NK-92 (cell line): Measurements from ENCODE around the gene ETFB.

Source experiments
- DNase-seq: peaks from one replicate; lab custom pipeline; 2025; ENCODE audit not compliant: unreplicated experiment; lab: John Stamatoyannopoulos, UW

ETFB gene

DNA sequence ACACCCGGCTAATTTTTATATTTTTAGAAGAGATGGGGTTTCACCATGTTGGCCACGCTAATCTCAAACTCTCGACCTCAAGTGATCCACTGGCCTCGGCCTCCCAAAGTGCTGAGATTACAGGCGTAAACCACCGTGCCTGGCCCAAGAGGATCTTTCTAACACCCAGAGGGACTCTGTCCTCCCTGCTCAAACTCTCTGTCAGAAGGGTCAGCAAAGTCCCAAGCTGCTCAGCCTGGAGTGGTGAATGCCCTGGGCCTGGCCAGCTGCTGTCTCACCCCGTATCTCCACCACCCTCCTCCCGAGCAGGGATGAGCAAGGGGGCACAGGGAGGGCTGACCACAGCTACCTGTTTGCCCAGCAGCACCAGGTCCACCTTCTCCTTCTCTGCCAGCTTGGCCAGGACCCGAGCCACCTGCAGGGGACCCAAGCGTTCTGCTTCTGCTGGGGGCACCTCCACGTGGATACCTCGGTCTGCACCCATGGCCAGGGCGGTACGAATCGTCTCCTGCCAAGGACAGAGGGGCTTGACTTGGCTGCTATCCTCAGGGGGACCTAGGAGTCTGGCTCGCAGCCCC, 13.3 kb downstream of the ETFB start:
- DNase-seq: no peak

DNA sequence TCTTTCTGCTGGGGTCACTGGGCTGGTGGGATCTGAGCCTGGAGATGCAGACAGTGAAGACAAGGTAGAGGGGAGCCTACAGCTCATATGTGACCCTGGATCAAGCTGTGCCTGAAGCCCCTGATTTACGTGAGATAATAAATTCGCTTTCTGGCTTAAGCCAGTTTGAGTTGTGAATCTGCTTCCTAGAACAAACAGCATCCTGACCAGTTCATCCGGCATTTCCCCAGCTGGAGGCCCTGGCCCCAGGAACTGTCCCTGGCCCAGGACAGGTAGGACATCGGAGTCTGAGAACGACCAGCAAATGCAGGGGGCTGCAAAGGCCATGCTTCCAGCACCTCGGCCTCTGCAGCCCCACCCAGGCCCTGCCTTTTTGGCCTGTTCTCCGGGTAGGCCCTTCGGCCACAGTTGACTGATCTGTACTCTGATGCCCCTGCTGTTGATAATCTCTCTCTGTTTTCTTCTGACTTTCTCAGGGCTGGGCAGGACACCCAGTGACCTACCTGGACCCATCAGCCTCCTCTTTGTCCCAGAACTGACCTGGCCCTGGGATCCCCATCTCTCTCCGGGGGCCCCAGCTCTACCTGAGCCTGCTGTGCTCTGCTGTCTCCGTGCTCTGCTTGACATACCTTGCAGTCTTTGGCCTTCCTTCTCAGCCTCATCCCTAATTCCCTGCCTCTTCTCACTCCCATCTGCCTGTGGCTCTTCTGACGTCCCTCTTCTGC, 14.8 kb downstream of the ETFB start:
- no peak for DNase-seq

DNA sequence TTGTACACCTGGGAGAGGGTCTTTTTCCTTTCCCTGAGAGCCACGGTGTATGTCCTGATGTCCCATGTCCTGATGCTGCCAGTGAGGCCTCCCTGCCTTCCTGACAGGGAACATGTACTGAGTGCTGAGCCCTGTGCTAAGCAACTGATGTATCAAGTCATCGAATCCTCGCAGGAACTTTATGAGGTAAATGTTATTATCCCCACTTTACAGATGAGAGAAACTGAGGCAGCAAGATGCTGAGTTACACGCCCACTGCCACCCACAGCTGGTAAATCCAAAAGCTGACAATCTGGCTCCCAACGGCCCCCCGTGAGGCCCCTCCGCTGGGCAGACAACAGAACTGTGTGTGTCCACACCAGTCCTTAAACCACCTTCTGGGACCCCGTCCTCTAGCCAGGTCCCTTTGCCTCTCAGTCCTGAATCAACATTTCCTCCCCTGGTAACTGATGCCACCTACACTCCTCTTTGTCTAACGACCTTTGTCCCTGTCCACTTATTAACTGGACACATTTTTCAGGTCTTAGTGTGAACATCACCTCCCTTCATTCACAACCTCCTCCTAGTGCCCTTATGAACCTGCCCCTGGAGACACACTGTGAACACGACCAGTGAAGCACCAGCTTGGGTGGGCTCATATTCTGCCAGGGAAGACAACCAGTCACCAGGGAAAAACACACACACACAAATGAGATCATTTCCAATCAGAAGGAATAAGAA, 18.8 kb downstream of the ETFB start:
- DNase-seq: no peak

DNA sequence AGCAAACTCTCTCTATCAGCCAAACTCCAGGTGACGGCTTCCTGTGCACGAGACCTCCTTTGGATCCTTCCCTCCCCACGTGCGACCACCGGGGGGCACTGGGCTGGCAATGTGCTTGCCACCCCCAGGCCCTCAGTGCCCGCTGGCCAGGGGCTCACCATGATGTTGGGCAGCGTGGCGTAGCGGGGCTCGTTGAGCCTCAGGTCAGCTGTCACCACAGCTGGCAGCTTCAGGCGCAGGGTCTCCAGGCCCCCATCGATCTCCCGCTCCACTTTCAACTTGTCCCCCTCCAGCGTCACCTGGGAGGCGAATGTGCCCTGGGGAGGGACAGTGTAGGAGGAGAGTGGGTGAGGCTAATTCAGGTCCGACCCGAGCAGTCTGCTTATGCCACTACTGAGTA, 19.4 kb downstream of the ETFB start:
- no peak for DNase-seq

DNA sequence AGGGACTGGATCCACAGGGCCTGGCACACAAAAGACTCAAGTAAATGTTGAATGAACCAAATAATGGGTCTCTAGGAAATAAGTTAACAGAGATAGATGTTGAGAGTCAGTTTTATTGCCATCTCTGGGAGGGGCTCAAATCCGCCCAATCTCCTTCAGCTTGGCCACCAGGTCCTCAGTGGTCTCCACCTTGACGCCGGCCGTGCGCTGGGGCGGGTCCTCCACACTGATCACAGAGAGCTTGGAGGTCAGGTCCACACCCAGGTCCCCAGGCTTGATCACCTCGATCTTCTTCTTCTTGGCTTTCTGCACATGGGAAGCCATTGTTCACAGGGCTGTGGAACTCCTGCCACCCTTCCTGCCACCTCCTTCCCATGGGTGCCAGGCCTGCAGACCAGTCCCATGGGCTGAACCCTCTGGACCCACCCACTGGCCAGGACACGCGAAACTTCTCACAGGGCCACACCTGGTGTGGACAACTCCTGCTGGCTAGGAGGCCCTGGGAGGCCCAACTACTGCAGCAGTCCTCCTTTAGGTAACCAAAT, 21.0 kb downstream of the ETFB start:
- DNase-seq: no peak

DNA sequence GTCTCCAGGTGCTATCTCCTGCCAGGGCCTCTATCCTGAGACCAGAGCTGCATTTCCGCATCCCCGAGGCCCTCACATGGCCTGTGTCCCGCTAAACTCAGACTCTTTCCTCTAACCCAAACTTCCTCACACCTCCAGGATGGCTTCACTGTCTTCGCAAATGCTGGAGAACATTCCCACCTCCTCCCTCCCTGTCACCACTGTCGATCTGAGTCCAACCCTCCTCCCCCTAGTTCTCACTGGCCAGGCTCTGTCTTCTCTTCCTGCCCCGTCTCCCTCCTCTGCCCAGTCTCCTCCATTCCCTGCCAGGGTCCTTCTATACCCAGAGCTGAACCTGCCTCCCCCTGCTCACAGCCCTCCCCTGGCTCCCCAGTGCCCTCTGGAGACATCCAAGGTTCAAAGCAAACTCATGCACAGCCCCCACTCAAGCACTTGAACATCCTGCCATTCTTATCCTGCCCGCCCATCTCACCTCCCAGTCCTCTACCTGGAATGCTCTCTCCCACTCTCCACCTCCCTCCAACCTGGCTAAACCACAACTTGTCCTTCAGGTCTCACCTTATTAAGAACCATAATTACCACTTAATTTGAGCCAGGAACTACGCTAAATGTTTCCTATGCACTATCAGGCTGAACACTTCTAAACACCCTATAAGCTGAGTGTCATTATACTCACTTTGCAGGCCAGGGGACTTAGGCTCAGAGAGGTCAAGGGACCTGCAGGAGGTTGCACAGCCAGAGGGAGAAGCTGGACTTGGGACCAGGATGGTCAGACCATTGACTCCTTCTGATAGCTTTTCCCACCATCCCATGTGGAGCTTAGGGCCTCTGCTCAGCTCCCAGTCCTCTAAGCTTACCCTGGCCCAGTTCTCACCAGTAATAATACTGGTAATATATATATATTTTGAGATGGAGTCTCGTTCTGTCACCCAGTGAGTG, 23.3 kb downstream of the ETFB start:
- no peak for DNase-seq

DNA sequence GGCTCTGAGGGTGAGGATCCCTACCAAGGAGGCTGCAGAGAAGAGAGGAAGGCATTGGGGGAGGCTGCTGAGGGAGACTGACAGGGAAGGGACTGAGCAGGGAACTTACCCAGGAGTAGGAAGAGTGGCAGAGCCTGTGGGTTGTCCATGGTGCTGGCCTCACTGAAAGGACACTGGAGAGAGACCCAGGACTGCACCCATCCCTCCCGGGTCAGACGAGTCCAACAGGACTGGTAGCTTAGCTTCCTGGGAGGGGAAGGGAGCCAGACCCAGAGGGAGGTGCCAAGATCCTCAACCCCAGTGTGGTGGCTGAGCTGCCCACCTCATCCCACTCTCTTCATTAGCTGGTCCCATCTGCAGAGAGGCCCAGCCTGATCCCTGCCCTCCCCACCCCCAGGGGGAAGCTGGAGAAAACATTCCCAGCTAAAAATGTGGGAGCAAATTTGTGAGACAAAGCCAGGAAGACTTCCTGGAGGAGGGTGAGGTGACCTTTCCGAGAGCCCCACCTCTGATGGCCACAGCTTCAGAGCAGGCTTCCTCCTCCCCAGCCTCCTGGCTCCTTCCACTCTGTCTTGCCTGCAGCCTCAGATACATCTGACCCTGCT, 24.1 kb downstream of the ETFB start, which contains the start of gene VSIG10L:
Gene VSIG10L (minus strand): TSS at position 164 of the 605 bp plus-strand sequence. CDS start 15 bp downstream, at position 149.
- no peak for DNase-seq

DNA sequence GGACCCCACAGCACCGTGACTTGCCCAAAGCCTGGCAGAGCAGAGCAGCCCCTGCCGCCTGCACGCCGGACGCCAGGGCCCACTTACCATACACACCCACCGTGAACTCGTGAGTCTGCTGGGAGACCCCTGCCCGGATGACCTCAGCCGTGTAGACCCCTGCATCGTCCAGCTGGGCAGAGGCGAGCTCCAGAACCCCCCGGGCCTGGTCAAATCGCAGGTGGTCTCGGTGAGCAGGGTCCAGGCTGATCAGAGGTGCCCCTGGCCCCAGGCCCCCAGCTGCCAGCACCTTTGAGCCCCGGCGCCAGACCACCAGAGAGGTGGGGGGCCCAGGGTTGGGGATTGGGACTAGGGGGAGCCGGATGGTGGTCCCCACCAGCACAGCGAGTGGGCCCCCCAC, 25.1 kb downstream of the ETFB start:
- no peak for DNase-seq

DNA sequence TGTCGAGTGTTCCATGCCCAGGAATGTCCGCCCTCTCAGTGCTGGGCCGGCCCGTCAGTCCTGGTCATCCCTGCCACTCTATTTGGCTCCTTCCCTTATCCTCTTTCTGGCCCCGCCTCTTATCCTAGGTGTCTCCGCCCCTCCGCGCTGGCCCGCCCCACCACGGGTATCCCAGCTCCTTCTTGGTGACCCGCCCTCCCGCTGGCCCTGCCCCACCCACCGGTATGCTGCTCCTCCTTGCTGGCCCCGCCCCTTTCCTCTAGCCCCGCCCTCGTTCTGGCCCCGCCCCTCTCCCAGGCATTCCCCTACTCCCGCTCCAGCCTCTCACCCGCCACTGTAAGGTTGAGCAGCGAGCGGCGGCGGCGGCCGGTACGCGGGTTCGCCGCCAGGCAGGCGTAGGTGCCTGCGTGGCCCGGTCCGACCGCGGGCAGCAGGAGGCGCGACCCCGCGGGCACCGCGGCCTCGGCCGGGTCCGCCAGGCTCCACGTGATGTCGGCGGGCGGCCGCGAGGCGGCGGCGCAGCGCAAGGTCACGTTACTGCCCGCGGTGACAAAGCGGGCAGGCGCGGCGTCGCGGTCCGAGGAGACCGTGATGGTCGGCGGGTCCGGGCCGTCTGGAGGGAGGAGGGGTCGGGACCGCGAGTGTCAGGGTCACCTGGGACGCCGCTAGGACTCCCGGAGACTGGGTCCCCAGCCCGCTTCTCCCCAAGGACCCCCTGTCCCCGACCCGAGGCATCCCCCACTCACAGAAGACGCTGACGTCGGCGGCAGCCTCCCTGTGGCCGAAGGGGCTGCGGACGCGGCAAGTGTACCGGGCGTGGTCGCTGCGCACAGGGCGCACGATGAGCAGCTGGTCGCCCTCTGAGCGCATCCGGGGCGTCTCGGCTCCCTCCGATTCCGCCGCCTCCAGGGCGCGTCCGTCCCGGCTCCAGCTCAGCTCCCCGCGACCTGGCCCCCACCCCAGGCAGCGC, 26.2 kb downstream of the ETFB start:
- DNase-seq: no peak

DNA sequence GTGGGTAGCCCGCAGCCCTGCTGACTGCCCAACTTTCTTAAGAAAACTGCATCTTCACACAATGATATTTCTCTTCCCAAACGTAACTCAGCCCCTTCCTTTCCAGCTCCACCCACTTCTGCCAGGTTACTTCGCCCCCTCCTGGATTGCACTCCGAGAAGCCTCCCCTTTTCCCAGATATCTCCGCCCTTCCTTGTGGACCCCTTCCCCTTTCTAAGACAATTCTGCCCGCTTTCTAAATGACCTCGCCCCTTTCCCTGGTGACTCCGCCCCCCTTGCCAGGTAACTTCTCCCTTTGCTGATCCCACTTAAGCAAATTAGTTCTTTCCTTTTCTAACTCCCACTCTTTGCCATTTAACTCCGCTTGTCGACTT, 26.9 kb downstream of the ETFB start:
- DNase-seq: no peak

DNA sequence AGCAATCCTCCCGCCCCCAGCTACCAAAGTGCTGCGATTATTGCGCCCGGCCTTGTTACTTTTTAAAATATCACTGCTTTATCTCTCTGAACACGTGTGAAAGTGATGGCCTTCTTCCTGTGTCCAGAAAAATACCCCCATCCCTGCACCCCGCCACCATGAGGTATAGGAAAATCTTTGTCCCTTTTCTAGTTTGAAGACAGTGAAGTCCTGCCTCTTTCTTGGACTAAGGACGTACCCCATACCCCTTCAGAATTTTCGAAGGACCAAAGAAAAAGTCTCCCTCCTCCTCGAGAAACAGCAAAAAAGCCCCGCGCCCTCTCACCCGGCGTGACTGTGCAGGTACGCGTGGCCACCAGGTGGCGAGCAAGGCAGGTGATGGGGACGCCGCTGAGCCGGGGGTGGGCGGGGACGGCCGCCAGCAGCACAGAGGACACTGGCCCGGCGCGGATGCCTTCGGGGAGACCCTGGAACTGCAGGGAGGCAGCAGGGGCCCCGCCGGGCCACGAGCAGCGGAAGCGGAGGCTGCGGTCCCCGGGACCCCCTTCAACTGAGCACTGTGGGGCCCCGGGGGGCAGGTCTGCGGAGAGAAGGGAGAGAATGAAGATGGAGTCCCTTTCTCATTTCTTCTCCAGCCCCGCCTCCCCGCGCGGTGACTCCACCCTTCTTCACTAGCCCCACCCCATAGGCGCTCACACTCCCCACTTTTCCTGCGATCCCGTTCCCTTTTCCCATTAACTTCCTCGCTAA, 27.4 kb downstream of the ETFB start:
- DNase-seq: no peak

DNA sequence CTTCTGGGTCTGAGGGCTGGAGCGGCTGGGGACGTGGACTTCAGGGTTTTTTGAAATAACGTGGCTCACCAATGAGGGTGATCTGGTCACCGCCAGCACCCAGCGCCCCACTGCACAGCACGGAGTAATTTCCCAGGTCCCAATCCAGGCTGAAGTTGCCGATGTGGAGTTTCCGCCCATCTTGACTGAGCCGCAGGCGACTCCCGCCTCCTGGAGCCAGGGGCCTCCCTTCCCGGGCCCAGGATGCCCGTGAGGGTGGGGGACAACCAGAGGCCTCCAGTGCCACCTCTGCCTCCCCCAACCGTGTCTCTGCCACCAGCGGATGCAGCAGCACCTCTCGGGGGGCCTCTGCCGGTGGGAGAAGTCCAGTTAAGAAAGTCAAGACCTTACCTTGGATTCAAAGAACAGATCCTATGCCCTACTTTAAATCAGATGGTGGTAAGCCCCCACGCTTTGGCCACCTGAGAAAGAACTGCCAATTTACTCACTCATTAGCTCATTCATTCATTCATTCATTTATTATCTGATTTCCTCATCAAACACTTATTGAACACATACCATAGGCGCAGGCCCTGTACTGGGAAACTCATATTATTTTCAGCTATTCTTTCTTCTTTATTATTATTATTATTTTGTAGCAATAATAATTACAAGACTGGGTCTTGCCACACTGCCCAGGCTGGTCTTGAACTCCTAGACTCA, 28.2 kb downstream of the ETFB start:
- DNase-seq: no peak

DNA sequence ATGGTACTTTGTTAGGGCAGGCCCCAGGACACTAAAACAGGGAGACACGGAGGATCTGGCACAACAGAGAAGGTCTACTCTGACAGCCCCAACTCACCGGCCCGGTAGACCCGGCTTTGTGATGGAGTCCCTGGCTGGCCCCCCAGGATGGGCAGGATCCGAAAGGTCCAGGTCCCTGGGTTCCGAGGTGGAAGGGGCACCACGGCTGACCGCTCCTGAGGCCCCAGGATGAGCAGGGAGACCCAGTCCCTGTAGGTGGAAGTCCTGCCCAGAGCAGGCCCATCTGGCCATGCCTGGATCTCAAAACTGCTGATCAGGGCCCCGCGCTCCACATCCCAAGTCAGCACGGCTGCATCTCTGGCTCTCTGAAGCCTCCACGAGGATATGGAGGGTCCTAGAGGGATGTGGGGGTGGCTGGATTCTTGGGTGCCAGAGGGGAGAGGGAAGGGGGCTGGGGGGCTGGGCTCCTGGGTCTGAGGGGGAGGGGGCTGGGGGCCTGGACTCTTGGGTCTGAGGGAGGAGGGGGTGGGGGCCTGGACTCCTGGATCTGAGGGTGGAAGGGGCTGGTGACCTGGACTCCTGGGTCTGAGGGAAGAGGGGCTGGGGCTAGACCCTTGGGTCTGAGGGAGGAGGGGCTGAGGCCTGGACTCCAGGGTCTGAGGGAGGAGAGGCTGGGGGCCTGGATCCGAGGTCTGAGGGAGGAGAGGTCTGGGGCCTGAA, 28.9 kb downstream of the ETFB start:
- DNase-seq: no peak

DNA sequence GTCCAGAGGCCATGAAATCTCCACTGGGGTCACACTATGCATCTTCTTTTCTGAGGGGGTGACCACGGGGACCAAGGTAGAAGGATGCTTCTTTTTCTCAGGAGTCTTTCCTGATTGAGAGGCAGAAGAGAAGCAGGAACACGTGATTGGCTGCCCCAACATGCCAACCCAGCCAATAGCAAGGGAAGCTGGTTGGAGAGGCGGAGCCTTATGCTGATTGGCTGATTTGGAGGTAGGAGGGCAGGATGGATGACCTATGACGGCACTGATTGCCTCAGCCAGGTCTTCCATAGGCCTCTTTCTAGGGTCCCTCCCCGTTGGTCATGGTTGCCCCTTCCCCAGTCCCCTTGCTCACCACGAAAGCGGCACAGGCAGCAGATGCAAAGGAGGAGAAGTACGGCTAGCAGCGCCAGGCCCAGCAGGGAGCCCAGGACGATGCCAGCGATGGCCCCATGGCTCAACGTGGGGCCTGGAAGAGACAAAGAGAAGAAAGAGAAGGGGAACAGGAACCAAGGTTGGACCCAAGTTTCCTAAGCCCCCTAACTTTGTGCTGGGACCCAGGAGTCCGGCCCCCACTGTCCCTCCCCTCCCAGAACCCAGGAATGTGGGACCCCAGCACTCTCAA, 32.2 kb downstream of the ETFB start:
- DNase-seq: no peak

DNA sequence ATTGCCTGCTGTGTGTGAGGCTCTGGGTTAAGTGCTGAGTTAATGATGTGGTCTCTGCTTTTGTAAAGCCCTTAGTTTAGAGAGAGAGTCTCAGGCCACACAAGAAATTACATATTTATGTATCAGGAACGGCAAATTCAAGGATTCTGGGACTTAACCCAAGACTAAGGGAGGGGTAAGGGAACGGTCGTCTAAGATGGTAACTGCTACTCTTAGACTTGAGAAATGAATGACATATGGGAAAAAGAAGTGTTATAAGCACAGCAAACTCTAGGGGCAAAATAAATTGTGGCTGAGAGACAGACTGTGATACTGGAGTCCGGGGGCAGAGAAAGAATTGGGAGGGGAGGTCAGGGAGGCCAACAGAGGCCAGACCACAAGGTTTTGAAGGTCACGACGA, 34.5 kb downstream of the ETFB start:
- no peak for DNase-seq

DNA sequence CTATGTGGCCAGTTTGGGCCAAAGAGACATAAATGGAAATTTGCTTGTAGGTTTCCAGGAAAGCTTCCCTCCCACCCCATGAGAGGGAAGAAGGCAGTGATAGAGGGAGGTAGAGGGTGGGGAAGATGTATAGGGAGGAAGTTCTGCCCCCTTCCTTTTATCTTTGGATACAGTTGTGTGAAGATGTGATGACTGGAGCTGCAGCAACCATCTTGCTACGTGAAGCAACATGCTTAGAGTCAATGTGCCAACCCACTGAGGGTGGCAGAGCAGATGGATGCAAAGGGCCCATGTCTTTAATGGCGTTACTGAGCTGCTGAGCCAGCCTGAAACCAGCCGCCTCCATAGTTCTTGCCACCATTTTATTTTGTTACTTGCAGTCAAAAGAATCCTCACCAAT, 35.0 kb downstream of the ETFB start:
- no peak for DNase-seq

DNA sequence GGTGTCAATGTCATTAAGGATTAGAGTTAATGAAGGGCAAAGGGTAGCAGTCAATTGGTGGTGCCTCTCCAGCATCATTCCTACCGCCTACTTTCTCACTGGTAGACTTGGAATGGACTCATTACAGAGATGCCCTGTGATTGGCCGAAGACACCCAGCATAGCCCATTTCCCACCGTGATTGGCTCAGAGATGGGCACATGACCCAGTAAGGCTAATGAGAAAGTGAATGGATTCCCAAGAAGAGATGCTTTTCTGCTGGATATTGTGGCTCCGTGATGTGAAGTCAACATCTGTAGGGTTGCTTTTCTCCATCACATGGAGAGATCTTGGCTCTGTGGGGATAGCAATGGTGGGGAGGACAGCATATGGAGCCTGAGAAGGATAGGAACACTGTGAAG, 35.8 kb downstream of the ETFB start:
- DNase-seq: no peak
